RWPE1 (cell line): Measurements from ENCODE around the gene PLA2G12A.

ENCODE experiments used
- CTCF ChIA-PET: fragments of 350-600 bp; sonication (Branson Sonifier 250); formaldehyde crosslinking; extraction: SDS; loops from one replicate; lab custom pipeline; 2021; lab: Yijun Ruan, JAX
- POLR2A ChIA-PET: fragments of 400-600 bp; formaldehyde crosslinking; extraction: SDS; loops from one replicate; lab custom pipeline; 2020; ENCODE audit warnings: antibody characterized with exemption; ENCODE audit not compliant: low non-redundant PET; lab: Yijun Ruan, JAX
- DNase-seq: peaks from one replicate; pipeline ENCODE4 v3.0.0; 2012; ENCODE audit warnings: low spot score
- H3K27ac ChIP-seq: fragments of 450-650 bp; 2 replicates; pipeline ENCODE4 v1.5.1; 2017
- CTCF ChIP-seq: fragments of 450-650 bp; conservative IDR thresholded peaks from 2 replicates; pipeline ENCODE4 v1.5.1; 2017; ENCODE audit warnings: low read depth, mild to moderate bottlenecking

Gene PLA2G12A

DNA sequence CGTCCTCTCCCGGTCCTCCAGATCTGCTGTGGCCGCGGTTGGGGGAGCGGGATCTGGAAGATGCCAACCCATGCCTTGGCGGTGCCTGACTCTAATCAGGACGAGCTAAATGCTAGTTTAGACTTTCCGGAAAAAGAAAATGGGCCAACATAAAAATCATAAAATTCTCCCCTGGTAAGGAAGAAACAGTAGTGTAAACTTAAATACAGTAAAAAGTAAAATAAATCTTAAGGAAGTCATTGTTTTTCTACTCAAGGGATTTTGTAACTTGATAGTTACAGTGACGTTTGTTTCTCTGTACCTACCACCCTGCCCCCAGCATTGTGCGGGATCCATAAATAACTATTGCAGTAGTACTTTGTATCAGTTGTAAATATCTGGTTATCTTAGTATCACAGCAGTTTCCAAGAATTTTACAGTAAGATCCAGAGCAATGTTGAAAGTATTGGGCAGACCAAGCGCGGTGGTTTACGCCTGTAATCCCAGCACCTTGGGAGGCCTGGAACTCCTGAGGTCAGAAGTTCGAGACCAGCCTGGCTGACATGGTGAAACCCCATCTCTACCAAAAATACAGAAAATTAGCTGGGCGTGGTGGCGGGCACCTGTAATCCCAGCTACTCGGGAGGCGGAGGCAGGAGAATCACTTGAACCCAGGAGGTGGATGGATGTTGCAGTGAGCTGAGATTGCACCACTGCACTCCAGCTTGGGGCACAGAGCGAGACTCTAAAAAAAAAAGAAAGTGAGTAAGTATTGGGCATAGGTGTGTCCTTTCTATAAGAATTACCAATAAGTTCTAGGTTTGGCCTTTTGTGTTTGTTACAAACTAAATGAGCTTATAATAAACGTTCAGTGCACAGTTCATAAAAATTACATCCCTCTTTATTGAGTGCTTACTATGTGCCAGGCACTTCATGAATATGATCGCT lies 1.0 kb upstream of the PLA2G12A start:
- TF ChIP-seq CTCF = no peak
- H3K27ac ChIP-seq = peak overlapping the region; percentile 76
- no peak for DNase-seq
- ChIA-PET POLR2A (no interaction called here), CTCF (interaction anchor here (0.6 kb wide), 1 partner anchor 247 kb away, joined by 5 read pairs; no protein-coding TSS in a partner anchor)

- ChIA-PET CTCF (no interaction called here), POLR2A (interaction anchor here (1.0 kb wide), 1 partner anchor 26 kb away, joined by 3 read pairs; the partner anchor contains the start of gene CASP6)
- peak overlapping the region; percentile 76 for H3K27ac ChIP-seq
- TF ChIP-seq CTCF = no peak
- DNase-seq = no peak
Observed at GRCh38 chr4:109729117-109729717, 653 bp downstream of the PLA2G12A start.

DNA sequence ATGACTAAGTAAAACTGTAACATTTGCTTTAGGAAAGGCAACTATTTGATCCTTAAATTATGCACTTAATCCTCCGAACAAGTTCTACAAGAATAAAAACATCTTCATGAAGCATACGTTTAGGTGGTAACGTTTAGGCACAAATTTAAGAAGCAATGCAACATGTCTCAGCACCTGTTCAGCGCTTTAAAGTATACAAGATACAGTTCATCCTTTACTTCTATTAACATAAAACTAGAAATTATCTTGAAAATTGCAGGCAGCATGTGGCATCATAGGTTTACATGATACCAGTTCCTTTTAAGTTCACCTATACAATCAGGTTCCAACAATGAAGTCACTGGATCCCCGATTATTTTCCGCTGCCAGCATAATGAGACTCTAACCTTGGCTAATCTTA lies 1.5 kb downstream of the PLA2G12A start:
- ChIA-PET POLR2A (no interaction called here), CTCF (no interaction called here)
- no peak overlapping the region for H3K27ac ChIP-seq
- TF ChIP-seq CTCF = no peak
- DNase-seq = no peak

- CTCF ChIA-PET = no interaction called here
- POLR2A ChIA-PET = no interaction called here
- TF ChIP-seq CTCF = no peak
- DNase-seq = no peak
- H3K27ac ChIP-seq = no peak overlapping the region
Observed at GRCh38 chr4:109723110-109723509, 6.8 kb downstream of the PLA2G12A start.

- ChIA-PET POLR2A (no interaction called here), CTCF (no interaction called here)
- TF ChIP-seq CTCF = no peak
- H3K27ac ChIP-seq = no peak overlapping the region
- DNase-seq = no peak
Observed at GRCh38 chr4:109722357-109722756, 7.5 kb downstream of the PLA2G12A start.

GRCh38 chr4:109721033-109721432 lies 8.8 kb downstream of the PLA2G12A start:
- ChIA-PET CTCF (no interaction called here), POLR2A (no interaction called here)
- H3K27ac ChIP-seq = no peak overlapping the region
- DNase-seq = peak; percentile 50
- no peak for TF ChIP-seq CTCF
